HG02884 (cell line): ENCODE data around the gene BRAT1.
"Not testable (repeated sequence)": the region's sequence is repeated elsewhere in the genome, so short reads cannot be mapped to it uniquely, and the experiment has no call there.

Source experiments
- ATAC-seq: cut with Tn5 transposase; IDR thresholded peaks from one replicate; pipeline ENCODE4 v1.9.1; 2021; ENCODE audit warnings: mild to moderate bottlenecking, moderate library complexity; ENCODE audit not compliant: unreplicated experiment

The BRAT1 gene

GRCh38 chr7:2539031-2539911 is 16.1 kb downstream of the BRAT1 start:
- ATAC-seq, result no peak

- no peak for ATAC-seq
Observed at GRCh38 chr7:2537981-2538851, 17.1 kb downstream of the BRAT1 start.

GRCh38 chr7:2535872-2536627 is 19.3 kb downstream of the BRAT1 start:
- not testable (repeated sequence) for ATAC-seq

GRCh38 chr7:2534214-2534613 is 21.1 kb downstream of the BRAT1 start:
- not testable (repeated sequence) for ATAC-seq

- ATAC-seq, result not testable (repeated sequence)
Observed at GRCh38 chr7:2533566-2533965, 21.8 kb downstream of the BRAT1 start.

- ATAC-seq, result not testable (repeated sequence)
Observed at GRCh38 chr7:2532816-2533215, 22.5 kb downstream of the BRAT1 start.

GRCh38 chr7:2532199-2532772 is 23.0 kb downstream of the BRAT1 start:
- ATAC-seq, result not testable (repeated sequence)

- not testable (repeated sequence) for ATAC-seq
Observed at GRCh38 chr7:2531796-2532110, 23.6 kb downstream of the BRAT1 start.

GRCh38 chr7:2530994-2531795 is 24.1 kb downstream of the BRAT1 start:
- ATAC-seq, result not testable (repeated sequence)

GRCh38 chr7:2530071-2530987 is 25.0 kb downstream of the BRAT1 start:
- ATAC-seq, result no peak

GRCh38 chr7:2529161-2530070 is 25.9 kb downstream of the BRAT1 start:
- peak; percentile 40 for ATAC-seq

- ATAC-seq, result no peak
Observed at GRCh38 chr7:2528481-2529095, 26.7 kb downstream of the BRAT1 start.

GRCh38 chr7:2527505-2528467 is 27.5 kb downstream of the BRAT1 start:
- no peak for ATAC-seq

- no peak for ATAC-seq
Observed at GRCh38 chr7:2526659-2527504, 28.4 kb downstream of the BRAT1 start.
